Mesendoderm (in vitro differentiated cells): ENCODE results near the gene MT1G.

Source experiments
- DNase-seq: peaks from one replicate; pipeline ENCODE4 v3.0.0; 2013
- H2AK5ac ChIP-seq: 2 replicates; pipeline ENCODE4 v1.6.1; 2013; ENCODE audit warnings: low read length, inconsistent platforms
- H2BK120ac ChIP-seq: 2 replicates; pipeline ENCODE4 v1.6.1; 2013; ENCODE audit warnings: low read depth, mild to moderate bottlenecking, low read length, moderate library complexity, mixed read lengths
- H2BK15ac ChIP-seq: replicated peaks from 2 replicates; pipeline ENCODE4 v1.6.1; 2013; ENCODE audit warnings: low read depth, mild to moderate bottlenecking, moderate library complexity
- H2BK5ac ChIP-seq: 2 replicates; pipeline ENCODE4 v1.6.1; 2013; ENCODE audit warnings: low read length, inconsistent platforms
- H3K18ac ChIP-seq: 2 replicates; pipeline ENCODE4 v1.6.1; 2013; ENCODE audit warnings: mild to moderate bottlenecking, low read length, mixed read lengths
- H3K23ac ChIP-seq: one replicate; pipeline ENCODE4 v1.6.1; 2013; ENCODE audit warnings: low read length
- H3K27ac ChIP-seq: 2 replicates; pipeline ENCODE4 v1.5.1; 2013; ENCODE audit warnings: low read depth, mild to moderate bottlenecking, inconsistent platforms, low read length, moderate library complexity
- H3K27me3 ChIP-seq: 2 replicates; pipeline ENCODE4 v1.6.1; 2013; ENCODE audit warnings: low read length, control low read depth, mild to moderate bottlenecking, inconsistent platforms; ENCODE audit not compliant: insufficient read depth, poor library complexity
- H3K36me3 ChIP-seq: 2 replicates; pipeline ENCODE4 v1.6.1; 2013; ENCODE audit warnings: low read length, inconsistent platforms; ENCODE audit not compliant: control insufficient read depth, insufficient read depth
- H3K4ac ChIP-seq: one replicate; pipeline ENCODE4 v1.6.1; 2013; ENCODE audit warnings: low read depth, mild to moderate bottlenecking, low read length, moderate library complexity
- H3K4me1 ChIP-seq: 2 replicates; pipeline ENCODE4 v1.6.1; 2013; ENCODE audit warnings: low read depth, low read length, inconsistent platforms; ENCODE audit not compliant: control insufficient read depth
- H3K4me2 ChIP-seq: 2 replicates; pipeline ENCODE4 v1.6.1; 2013; ENCODE audit warnings: low read length
- H3K4me3 ChIP-seq: 2 replicates; pipeline ENCODE4 v1.5.1; 2013; ENCODE audit warnings: mild to moderate bottlenecking, low read length
- H3K56ac ChIP-seq: one replicate; pipeline ENCODE4 v1.6.1; 2013; ENCODE audit warnings: low read length
- H3K79me1 ChIP-seq: 2 replicates; pipeline ENCODE4 v1.6.1; 2013; ENCODE audit warnings: low read length, inconsistent platforms
- H3K79me2 ChIP-seq: 2 replicates; pipeline ENCODE4 v1.6.1; 2013; ENCODE audit warnings: mild to moderate bottlenecking, low read length; ENCODE audit not compliant: control insufficient read depth, insufficient read depth
- H3K9ac ChIP-seq: 2 replicates; pipeline ENCODE4 v1.6.1; 2013; ENCODE audit warnings: low read length, inconsistent platforms
- H4K5ac ChIP-seq: one replicate; pipeline ENCODE4 v1.6.1; 2013; ENCODE audit warnings: low read length
- H4K8ac ChIP-seq: one replicate; pipeline ENCODE4 v1.6.1; 2013; ENCODE audit warnings: low read depth, mild to moderate bottlenecking, control low read depth, low read length, moderate library complexity
- WGBS: extraction: QIAGEN DNeasy Blood & Tissue Kit; methylation state at CpG from one replicate; pipeline ENCODE4 v1.1.7; 2013; ENCODE audit warnings: low lambda C conversion rate, missing lambda C conversion rate; ENCODE audit not compliant: insufficient coverage; ENCODE audit errors: extremely low coverage; 5-methylcytosine and 5-hydroxymethylcytosine counted together

MT1G gene

DNA sequence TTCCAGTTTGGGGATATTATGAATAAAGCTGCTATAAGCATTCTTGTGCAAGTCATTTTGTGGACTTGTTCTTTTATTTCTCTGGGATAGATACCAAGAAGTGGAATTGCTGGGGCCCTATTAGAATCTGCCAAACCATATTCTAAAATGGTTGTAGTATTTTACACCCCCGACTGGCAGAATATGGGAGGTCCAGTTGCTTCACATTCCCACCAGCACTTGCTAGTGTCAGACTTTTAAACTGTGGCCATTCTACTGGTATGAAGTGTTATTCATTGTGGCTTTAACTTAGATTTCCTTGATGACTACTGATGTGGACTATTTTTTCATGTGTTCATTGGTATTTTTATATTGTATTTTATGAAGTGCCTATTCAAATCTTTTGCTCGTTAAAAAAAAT lies 44.0 kb upstream of the MT1G start:
- H3K23ac ChIP-seq, result no peak overlapping the region
- H3K27me3 ChIP-seq, result no peaks in the 10 kb centered on the region
- no peak overlapping the region for H3K4ac ChIP-seq
- DNase-seq, result no peak
- H3K79me2 ChIP-seq, result no peaks in the 10 kb centered on the region
- no peak overlapping the region for H3K18ac ChIP-seq
- H4K8ac ChIP-seq, result no peak overlapping the region
- H3K9ac ChIP-seq, result no peak overlapping the region
- WGBS, result 100% methylated on average over 1 of the region's 2 CpGs
- no peak overlapping the region for H3K27ac ChIP-seq
- H2BK120ac ChIP-seq, result no peak overlapping the region
- H3K36me3 ChIP-seq, result no peaks in the 10 kb centered on the region
- H3K4me3 ChIP-seq, result no peak overlapping the region
- H4K5ac ChIP-seq, result no peak overlapping the region
- H2AK5ac ChIP-seq, result no peak overlapping the region
- H3K56ac ChIP-seq, result no peak overlapping the region
- no peak overlapping the region for H3K4me2 ChIP-seq
- H3K4me1 ChIP-seq, result no peaks in the 10 kb centered on the region
- H2BK15ac ChIP-seq, result no peak overlapping the region
- no peak overlapping the region for H2BK5ac ChIP-seq
- H3K79me1 ChIP-seq, result no peaks in the 10 kb centered on the region

DNA sequence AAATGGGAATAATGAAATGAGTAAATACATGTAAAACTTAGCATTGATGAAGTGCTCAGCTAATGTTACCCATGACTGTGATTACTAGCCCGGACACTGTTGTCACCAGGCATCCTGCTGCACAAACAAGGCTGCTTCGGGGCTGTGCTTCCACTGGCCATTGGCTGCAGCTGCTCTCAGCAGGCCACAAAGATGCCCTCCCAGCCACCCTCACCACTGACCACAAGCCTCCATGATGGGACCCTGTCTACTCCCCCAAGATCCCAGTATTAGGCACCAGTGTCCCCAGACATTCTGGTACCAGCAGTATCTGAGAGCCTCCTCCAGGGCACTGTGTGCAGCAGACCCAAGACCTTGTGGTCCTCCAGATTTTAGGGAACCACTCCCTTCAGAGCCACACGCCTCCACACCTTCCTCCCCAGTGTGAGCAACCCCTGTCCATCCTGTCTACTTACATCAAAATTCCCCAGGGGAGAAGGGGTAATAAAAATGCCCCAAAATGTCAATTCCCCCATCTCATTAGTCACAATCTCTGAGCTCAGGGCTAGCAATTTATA lies 42.4 kb upstream of the MT1G start:
- H3K27me3 ChIP-seq, result no peaks in the 10 kb centered on the region
- no peak overlapping the region for H3K4ac ChIP-seq
- H3K4me2 ChIP-seq, result no peak overlapping the region
- no peak for DNase-seq
- no peak overlapping the region for H3K27ac ChIP-seq
- H3K4me3 ChIP-seq, result no peak overlapping the region
- H2BK15ac ChIP-seq, result no peak overlapping the region
- H3K4me1 ChIP-seq, result no peaks in the 10 kb centered on the region
- H2AK5ac ChIP-seq, result no peak overlapping the region
- WGBS, result no CpG with 5 or more reads among the region's 3 CpGs
- H3K18ac ChIP-seq, result no peak overlapping the region
- no peaks in the 10 kb centered on the region for H3K79me2 ChIP-seq
- no peaks in the 10 kb centered on the region for H3K79me1 ChIP-seq
- no peak overlapping the region for H2BK120ac ChIP-seq
- H3K56ac ChIP-seq, result no peak overlapping the region
- no peak overlapping the region for H4K5ac ChIP-seq
- H4K8ac ChIP-seq, result no peak overlapping the region
- H3K36me3 ChIP-seq, result no peaks in the 10 kb centered on the region
- no peak overlapping the region for H2BK5ac ChIP-seq
- no peak overlapping the region for H3K9ac ChIP-seq
- no peak overlapping the region for H3K23ac ChIP-seq

DNA sequence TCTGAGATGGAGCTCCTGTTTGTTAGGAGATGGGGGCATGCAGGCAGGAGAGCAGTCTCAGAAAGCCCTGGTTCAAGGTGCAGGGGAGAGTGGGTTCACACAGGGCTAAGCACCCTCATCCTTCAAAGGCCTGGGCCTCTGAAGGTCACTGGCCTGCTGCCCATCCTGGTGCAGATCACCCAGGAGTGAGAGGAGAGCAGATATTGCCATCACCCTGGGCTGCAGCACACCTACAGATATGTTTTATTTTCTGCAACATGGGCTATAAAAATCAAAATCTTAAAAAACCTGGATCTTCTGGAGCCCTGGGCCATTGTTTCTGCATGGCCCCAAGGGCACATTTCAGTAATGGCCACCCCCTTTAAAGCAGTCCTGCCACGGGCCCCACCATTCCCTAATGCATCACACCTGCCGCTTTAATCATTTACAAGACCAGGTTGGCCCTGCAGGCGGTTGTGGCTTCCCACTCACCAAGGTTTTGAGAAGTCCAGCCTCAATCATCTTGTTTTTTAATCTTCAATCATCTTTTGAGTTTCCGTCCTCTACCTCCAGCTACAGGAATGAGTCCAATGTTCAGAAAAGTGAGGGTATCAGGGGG lies 41.7 kb upstream of the MT1G start:
- no peak overlapping the region for H3K4me2 ChIP-seq
- DNase-seq, result no peak
- no peak overlapping the region for H3K27ac ChIP-seq
- no peak overlapping the region for H3K23ac ChIP-seq
- no peak overlapping the region for H3K4ac ChIP-seq
- H2BK15ac ChIP-seq, result no peak overlapping the region
- no peaks in the 10 kb centered on the region for H3K4me1 ChIP-seq
- no peak overlapping the region for H2AK5ac ChIP-seq
- no CpG with 5 or more reads among the region's 4 CpGs for WGBS
- no peak overlapping the region for H3K4me3 ChIP-seq
- H3K56ac ChIP-seq, result no peak overlapping the region
- no peaks in the 10 kb centered on the region for H3K27me3 ChIP-seq
- no peak overlapping the region for H4K5ac ChIP-seq
- no peak overlapping the region for H3K9ac ChIP-seq
- no peak overlapping the region for H3K18ac ChIP-seq
- no peaks in the 10 kb centered on the region for H3K79me2 ChIP-seq
- H3K36me3 ChIP-seq, result no peaks in the 10 kb centered on the region
- H2BK120ac ChIP-seq, result no peak overlapping the region
- H2BK5ac ChIP-seq, result no peak overlapping the region
- no peak overlapping the region for H4K8ac ChIP-seq
- no peaks in the 10 kb centered on the region for H3K79me1 ChIP-seq

DNA sequence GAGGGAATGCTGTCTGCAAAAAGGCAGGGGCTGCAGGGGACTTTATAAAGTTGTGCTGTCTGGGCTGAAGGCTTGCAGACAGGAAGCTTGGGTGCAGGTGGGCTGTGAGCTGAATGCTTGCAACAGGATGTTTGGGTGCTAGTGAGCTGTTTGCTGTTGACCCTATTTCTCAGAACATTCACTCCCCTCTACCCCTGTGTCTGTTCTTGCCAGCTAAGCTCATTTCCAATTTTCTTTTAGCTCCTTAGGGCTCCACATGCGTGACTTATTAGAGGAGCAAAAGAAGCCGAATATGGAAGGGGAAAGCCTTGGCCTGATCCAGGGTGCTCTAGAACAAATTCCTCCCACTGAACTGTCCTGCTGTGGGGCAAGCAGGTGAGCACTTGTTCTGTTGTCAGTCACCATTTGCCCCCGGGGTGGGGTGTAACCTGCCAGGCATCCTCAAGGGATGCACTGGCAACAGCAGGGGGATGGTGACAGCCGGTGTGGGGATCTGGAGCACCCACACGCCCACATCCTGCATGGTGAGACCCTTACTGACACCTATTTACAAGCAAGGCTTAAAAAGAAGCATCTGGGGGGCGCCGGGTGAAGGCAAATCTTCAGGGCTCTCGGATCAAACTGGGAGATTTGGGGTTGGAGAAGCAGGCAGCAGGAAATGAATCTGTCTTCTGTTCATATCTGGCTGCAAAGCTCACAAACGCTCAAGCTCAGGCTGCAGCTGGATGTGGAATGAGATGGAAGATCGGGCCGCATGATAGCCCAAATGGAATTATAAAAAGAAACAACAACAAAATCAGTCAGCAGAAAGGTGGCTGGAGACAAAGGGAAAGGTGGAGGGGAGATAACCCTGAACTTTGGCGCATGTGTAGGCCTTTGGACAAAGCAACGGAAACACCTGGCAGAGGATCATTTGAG lies 40.9 kb upstream of the MT1G start:
- H3K4ac ChIP-seq, result no peak overlapping the region
- no peak overlapping the region for H3K4me3 ChIP-seq
- H3K79me1 ChIP-seq, result no peaks in the 10 kb centered on the region
- H4K8ac ChIP-seq, result no peak overlapping the region
- no peak overlapping the region for H3K9ac ChIP-seq
- no peaks in the 10 kb centered on the region for H3K27me3 ChIP-seq
- no peak overlapping the region for H3K27ac ChIP-seq
- no peak overlapping the region for H2BK5ac ChIP-seq
- H3K4me1 ChIP-seq, result no peaks in the 10 kb centered on the region
- H2BK15ac ChIP-seq, result no peak overlapping the region
- no peak overlapping the region for H4K5ac ChIP-seq
- no peak for DNase-seq
- H3K56ac ChIP-seq, result no peak overlapping the region
- no peaks in the 10 kb centered on the region for H3K79me2 ChIP-seq
- no peak overlapping the region for H3K23ac ChIP-seq
- no peak overlapping the region for H2AK5ac ChIP-seq
- H3K36me3 ChIP-seq, result no peaks in the 10 kb centered on the region
- no CpG with 5 or more reads among the region's 13 CpGs for WGBS
- H3K18ac ChIP-seq, result no peak overlapping the region
- H2BK120ac ChIP-seq, result no peak overlapping the region
- H3K4me2 ChIP-seq, result no peak overlapping the region

DNA sequence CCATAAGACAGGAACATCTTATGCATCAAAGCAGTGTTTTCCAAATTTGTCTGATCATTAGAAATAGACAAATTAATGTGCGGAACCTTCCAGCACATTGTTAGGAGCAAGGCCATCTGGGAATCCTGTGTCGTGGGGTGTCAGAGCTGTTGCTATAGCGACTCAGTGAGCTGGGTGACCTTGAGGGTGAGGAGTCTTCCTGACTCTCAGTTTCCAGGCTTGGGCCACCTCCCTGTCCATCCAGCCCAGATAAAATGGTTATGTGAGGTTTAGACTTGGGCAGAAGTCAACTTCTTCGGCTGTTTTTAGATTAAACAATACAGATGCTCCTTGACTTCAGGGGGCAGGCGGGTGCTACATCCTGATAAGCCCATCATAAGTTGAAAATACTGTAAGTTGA lies 35.0 kb upstream of the MT1G start:
- H3K9ac ChIP-seq, result no peak overlapping the region
- H3K23ac ChIP-seq, result no peak overlapping the region
- H2AK5ac ChIP-seq, result no peak overlapping the region
- H3K18ac ChIP-seq, result no peak overlapping the region
- no peak overlapping the region for H3K27ac ChIP-seq
- no peak overlapping the region for H2BK120ac ChIP-seq
- no peak overlapping the region for H3K56ac ChIP-seq
- no peak overlapping the region for H3K4me2 ChIP-seq
- DNase-seq, result no peak
- H4K5ac ChIP-seq, result no peak overlapping the region
- no peaks in the 10 kb centered on the region for H3K79me2 ChIP-seq
- no peak overlapping the region for H2BK5ac ChIP-seq
- no peak overlapping the region for H3K4me3 ChIP-seq
- no peaks in the 10 kb centered on the region for H3K4me1 ChIP-seq
- H2BK15ac ChIP-seq, result no peak overlapping the region
- no peaks in the 10 kb centered on the region for H3K27me3 ChIP-seq
- WGBS, result no CpG with 5 or more reads among the region's 5 CpGs
- no peaks in the 10 kb centered on the region for H3K36me3 ChIP-seq
- no peak overlapping the region for H3K4ac ChIP-seq
- H4K8ac ChIP-seq, result no peak overlapping the region
- no peaks in the 10 kb centered on the region for H3K79me1 ChIP-seq
